Endothelial cell of umbilical vein (primary cell): ENCODE data around the gene EPB41L3. TPM values are rescaled to one million over a fixed set of nuclear protein-coding genes. Genes with fewer than 3 reads are reported as not detected.

Experiments used
- BruUV-seq: library from RNA; stranded (reverse); fragments of 400-500 nt; replicated peaks from 2 replicates; lab custom pipeline; 2021; lab: Mats Ljungman, UMichigan
- CTCF ChIA-PET: fragments of 300-600, 350-600 bp; sonication (Branson Sonifier 250); formaldehyde crosslinking; loops from one replicate; lab custom pipeline; 2021; ENCODE audit warnings: antibody characterized with exemption, inconsistent platforms; lab: Charles Lee
- POLR2A ChIA-PET: fragments of 300-600, 350-600 bp; sonication (Branson Sonifier 250); formaldehyde crosslinking; loops from one replicate; lab custom pipeline; 2021; ENCODE audit warnings: antibody characterized with exemption, inconsistent platforms; lab: Charles Lee
- DNase-seq: peaks from one replicate; pipeline ENCODE4 v3.0.0-alpha.2; 2011; ENCODE audit warnings: low read depth, low spot score
- FAIRE-seq: peaks from 2 replicates; lab custom pipeline; 2011; peaks lifted over from hg19 to GRCh38; lab: Jason Lieb, UNC
- H2AFZ ChIP-seq: 2 replicates; pipeline ENCODE4 v1.6.0; 2012; ENCODE audit warnings: low read depth, low read length, control low read depth, inconsistent platforms
- H3K27ac ChIP-seq: 2 replicates; pipeline ENCODE4 v1.5.1; 2011; ENCODE audit warnings: low read depth, mild to moderate bottlenecking, control low read depth, low read length, moderate library complexity; ENCODE audit not compliant: insufficient read depth
- H3K27me3 ChIP-seq, 2 experiments: 2 replicates each; pipeline versions ENCODE4 v1.6.0 to v1.6.1; 2011; ENCODE audit warnings: low read length in 2 of 2, mixed read lengths in 1 of 2; ENCODE audit not compliant: control insufficient read depth in 2 of 2, insufficient read depth in 2 of 2
- H3K36me3 ChIP-seq, 2 experiments: 2 replicates in 1 of 2; 3 replicates in 1 of 2; pipeline ENCODE4 v1.5.1; 2011; ENCODE audit warnings: low read length in 2 of 2, mild to moderate bottlenecking in 1 of 2, moderate library complexity in 1 of 2; ENCODE audit not compliant: control insufficient read depth in 2 of 2, insufficient read depth in 2 of 2; ENCODE audit errors: extremely low read depth in 1 of 2
- H3K4me1 ChIP-seq: 3 replicates; pipeline ENCODE4 v1.5.1; 2011; ENCODE audit warnings: mild to moderate bottlenecking, low read length; ENCODE audit not compliant: control insufficient read depth, insufficient read depth; ENCODE audit errors: extremely low read depth
- H3K4me2 ChIP-seq: 2 replicates; pipeline ENCODE4 v1.6.1; 2011; ENCODE audit warnings: low read length, control low read depth, mixed read lengths; ENCODE audit not compliant: insufficient read depth
- H3K4me3 ChIP-seq, 3 experiments: fragments of 200-600 bp in 1 of 3; sonication (generic), shearing (Covaris generic) in 1 of 3; replicated peaks in 1 of 3; 2 replicates each; pipeline ENCODE4 v1.5.1; 2011 to 2016; ENCODE audit warnings: control low read depth in 3 of 3, low read length in 3 of 3, mild to moderate bottlenecking in 2 of 3, inconsistent platforms in 1 of 3, low read depth in 1 of 3, moderate library complexity in 1 of 3; ENCODE audit not compliant: insufficient read depth in 1 of 3
- H3K79me2 ChIP-seq: 2 replicates; pipeline ENCODE4 v1.6.0; 2012; ENCODE audit warnings: low read length, inconsistent platforms; ENCODE audit not compliant: control insufficient read depth, insufficient read depth
- H3K9ac ChIP-seq: replicated peaks from 2 replicates; pipeline ENCODE3; 2011; ENCODE audit warnings: low read length, control low read depth; ENCODE audit not compliant: insufficient read depth; ENCODE audit errors: extremely low read depth
- H3K9me1 ChIP-seq: replicated peaks from 3 replicates; pipeline ENCODE4 v1.6.0; 2011; ENCODE audit warnings: mild to moderate bottlenecking, low read length; ENCODE audit not compliant: control insufficient read depth, insufficient read depth; ENCODE audit errors: extremely low read depth
- H3K9me3 ChIP-seq: replicated peaks from 2 replicates; pipeline ENCODE4 v1.5.1; 2012; ENCODE audit warnings: low read length, inconsistent platforms; ENCODE audit not compliant: control insufficient read depth, insufficient read depth
- H4K20me1 ChIP-seq: replicated peaks from 2 replicates; pipeline ENCODE3; 2011; ENCODE audit warnings: mild to moderate bottlenecking, low read length; ENCODE audit not compliant: control insufficient read depth, insufficient read depth; ENCODE audit errors: extremely low read depth
- CTCF ChIP-seq, 2 donors: IDR thresholded peaks; 1 replicate in 1 of 2; 2 replicates in 1 of 2; pipeline ENCODE4 v1.5.1; 2011; ENCODE audit warnings: low read length in 2 of 2, mild to moderate bottlenecking in 2 of 2, moderate library complexity in 2 of 2, control low read depth in 1 of 2, inconsistent platforms in 1 of 2, low read depth in 1 of 2; ENCODE audit not compliant: insufficient read depth in 1 of 2; ENCODE audit errors: extremely low read depth in 1 of 2
- EZH2 ChIP-seq: IDR thresholded peaks from 2 replicates; pipeline ENCODE4 v1.6.1; 2012; ENCODE audit warnings: borderline replicate concordance, low read depth, mild to moderate bottlenecking, moderate library complexity, low read length, inconsistent platforms; ENCODE audit not compliant: severe bottlenecking
- FOS ChIP-seq: IDR thresholded peaks from 2 replicates; pipeline ENCODE4 v1.6.1; 2011; ENCODE audit warnings: mild to moderate bottlenecking, low read length, moderate library complexity, borderline replicate concordance; ENCODE audit not compliant: insufficient read depth
- GATA2 ChIP-seq: IDR thresholded peaks from 2 replicates; pipeline ENCODE4 v1.7.0; 2011; ENCODE audit warnings: low read depth, mild to moderate bottlenecking, moderate library complexity, mixed read lengths, low read length; ENCODE audit not compliant: insufficient read length, insufficient read depth
- JUN ChIP-seq: IDR thresholded peaks from 2 replicates; pipeline ENCODE4 v1.6.1; 2011; ENCODE audit warnings: borderline replicate concordance, low read depth; ENCODE audit not compliant: insufficient read length, insufficient read depth
- MAX ChIP-seq: IDR thresholded peaks from 2 replicates; pipeline ENCODE4 v1.6.1; 2011; ENCODE audit not compliant: insufficient read depth, insufficient read length
- MYC ChIP-seq: IDR thresholded peaks from one replicate; pipeline ENCODE4 v1.6.1; 2011; ENCODE audit warnings: mild to moderate bottlenecking, low read depth, low read length
- POLR2A ChIP-seq: IDR thresholded peaks from 2 replicates; pipeline ENCODE4 v1.6.1; 2012; ENCODE audit warnings: low read depth, mild to moderate bottlenecking, control low read depth, low read length
- POLR2AphosphoS5 ChIP-seq: IDR thresholded peaks from 2 replicates; pipeline ENCODE4 v1.6.1; 2012; ENCODE audit warnings: low read depth, mild to moderate bottlenecking, control low read depth, low read length, moderate library complexity; ENCODE audit not compliant: insufficient read depth
- dilution Hi-C: fragments of 300-500 bp; cut with MboI; formaldehyde crosslinking; loops from one replicate; pipeline ENCODE4 v1.15.0; 2019; ENCODE audit warnings: low sequenced_read_pairs; ENCODE audit not compliant: extremely low pct_ligation_motif_present
- intact Hi-C: fragments of 100-400 bp; cut with micrococcal nuclease; formaldehyde crosslinking; loops from one replicate; pipeline ENCODE4 v1.10.0; 2022
- polyA plus RNA-seq, 4 experiments: library from polyadenylated mRNA; depleted of rRNA in 3 of 4; stranded (reverse) in 3 of 4; unstranded in 1 of 4; fragments of >200 nt; gene quantifications; 2 replicates each; pipeline versions ENCODE4 v1.2.1 to v1.2.3, GENCODE V29; 2011 to 2012; ENCODE audit warnings: missing spikeins in 1 of 4
- total RNA-seq: library from RNA; stranded (reverse); gene quantifications from 2 replicates; pipeline ENCODE4 v1.2.3, GENCODE V29; 2021

The EPB41L3 gene
- total and polyA plus RNA-seq, 2 donors (not counting 3 experiments of a cell fraction or from before 2014, with no cell fraction given), result 38.9 to 114 TPM

GRCh38 chr18:5484526-5484925 lies 59.3 kb downstream of the EPB41L3 start:
- ChIA-PET POLR2A (no interaction called here), CTCF (no interaction called here)
- FAIRE-seq (no peak), DNase-seq (no peak)
- Histone ChIP-seq H3K27ac (no peak overlapping the region), H2AFZ (no peak overlapping the region), H3K4me3 (no peak overlapping the region), H3K36me3 (no peaks in the 10 kb centered on the region), H3K27me3 (no peaks in the 10 kb centered on the region), H3K4me2 (no peak overlapping the region), H3K4me1 (no peaks in the 10 kb centered on the region), H3K79me2 (peaks cover 61% of the 10 kb centered on the region), H3K9ac (no peak overlapping the region), H3K9me1 (no peaks in the 10 kb centered on the region), H3K9me3 (no peaks in the 10 kb centered on the region), H4K20me1 (no peaks in the 10 kb centered on the region)
- dilution Hi-C loops (no loop called here), intact Hi-C loops (no loop called here)
- no peak for TF ChIP-seq MAX
- no peak for TF ChIP-seq CTCF (IDR thresholded peaks at IDR 0.05; ENCODE audit: extremely low read depth in 1 of 2, insufficient read depth in 1 of 2, low read depth in 1 of 2, low read length in 2 of 2)
- no peak for TF ChIP-seq FOS
- TF ChIP-seq MYC, result no peak
- TF ChIP-seq JUN, result no peak
- TF ChIP-seq GATA2, result no peak
- TF ChIP-seq POLR2A, result no peak
- TF ChIP-seq EZH2, result no peak
- TF ChIP-seq POLR2AphosphoS5, result no peak
- BruUV-seq, result no TSS peak
